ENCODE results near the gene SKIDA1.
"Not testable (repeated sequence)": the region's sequence is repeated elsewhere in the genome, so short reads cannot be mapped to it uniquely, and the experiment has no call there.

- TF ChIP-seq POLR2A (IDR thresholded peaks at IDR 0.05; ENCODE audit: low read depth, low read length); TAF1 (IDR thresholded peaks at IDR 0.05; ENCODE audit: borderline replicate concordance, low read depth, low read length); POLR2AphosphoS5 (IDR thresholded peaks at IDR 0.05; ENCODE audit: low read depth, low read length): not testable (repeated sequence)
Measured at GRCh38 chr10:21540701-21541100, 15.2 kb upstream of the SKIDA1 start.
